Activated CD8-positive, alpha-beta T cell treated with anti-CD3 and anti-CD28 coated beads for 36 hours (primary cell): ENCODE measurements around the gene ZMIZ1. TPM values are rescaled to one million over a fixed set of nuclear protein-coding genes. Genes with fewer than 3 reads are reported as not detected.

Source experiments
- ATAC-seq: fragments of 200-7000 bp; cut with Tn5 transposase; one replicate; pipeline ENCODE4 v1.10.0; 2021; ENCODE audit warnings: mild to moderate bottlenecking, moderate library complexity
- CTCF ChIA-PET: fragments of 350-600 bp; sonication (Branson Sonifier 250); formaldehyde crosslinking; loops from one replicate; lab custom pipeline; 2021; ENCODE audit warnings: antibody characterized with exemption; lab: Charles Lee
- POLR2A ChIA-PET: fragments of 350-600 bp; sonication (Branson Sonifier 250); formaldehyde crosslinking; loops from one replicate; lab custom pipeline; 2021; ENCODE audit warnings: antibody characterized with exemption; lab: Charles Lee
- DNase-seq: peaks from one replicate; pipeline ENCODE4 v3.0.0-alpha.2; 2020
- H3K27ac Mint-ChIP-seq: one replicate; pipeline ENCODE4 v1.8.0; 2021; ENCODE audit warnings: mild to moderate bottlenecking, mixed read lengths
- H3K27me3 Mint-ChIP-seq: one replicate; pipeline ENCODE4 v1.8.0; 2021; ENCODE audit warnings: mixed read lengths
- H3K36me3 Mint-ChIP-seq: one replicate; pipeline ENCODE4 v1.8.0; 2021; ENCODE audit warnings: low read depth, mixed read lengths
- H3K4me1 Mint-ChIP-seq: one replicate; pipeline ENCODE4 v1.8.0; 2021; ENCODE audit warnings: low read depth, mixed read lengths
- H3K4me3 Mint-ChIP-seq: one replicate; pipeline ENCODE4 v1.8.0; 2021; ENCODE audit warnings: mild to moderate bottlenecking, moderate library complexity, mixed read lengths
- H3K9me3 Mint-ChIP-seq: one replicate; pipeline ENCODE4 v1.8.0; 2021; ENCODE audit warnings: mixed read lengths
- intact Hi-C: fragments of 100-400 bp; cut with micrococcal nuclease; formaldehyde crosslinking; loops from one replicate; pipeline ENCODE4 v1.10.0; 2022
- total RNA-seq, 2 experiments: library from RNA; stranded (reverse); gene quantifications; one replicate each; pipeline ENCODE4 v1.2.3, GENCODE V29; 2021
- TF ChIP-seq, protein P1 (sequence below): fragments of 200-600 bp; IDR thresholded peaks from one replicate; pipeline ENCODE4 v1.8.0; 2022; ENCODE audit warnings: antibody characterized with exemption, mild to moderate bottlenecking

ZMIZ1 gene
- total RNA-seq, 2 experiments from 2014 or later = 46.5 to 52.2 TPM

DNA sequence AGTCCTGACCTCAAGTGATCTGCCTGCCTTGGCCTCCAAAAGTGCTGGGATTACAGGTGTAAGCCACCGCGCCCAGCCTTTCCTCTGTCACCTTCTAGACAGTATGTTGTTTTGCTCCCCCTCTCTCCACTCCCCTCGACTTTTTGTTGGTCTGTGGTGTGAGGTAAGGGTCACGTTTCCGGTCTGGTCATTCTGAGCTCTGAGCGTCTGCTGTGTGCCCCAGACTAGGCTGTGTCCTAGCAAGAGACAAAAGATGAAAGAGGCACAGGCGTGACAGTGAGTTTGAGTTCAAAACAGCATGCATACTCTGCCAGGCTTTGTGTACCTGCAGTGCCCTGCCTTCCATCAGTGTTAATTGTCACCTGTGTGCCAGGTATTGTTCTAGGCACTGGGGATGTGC lies 191.1 kb downstream of the ZMIZ1 start:
- ChIA-PET POLR2A (no interaction called here), CTCF (no interaction called here)
- H3K4me3 Mint-ChIP-seq = no peak overlapping the region
- peaks cover 10% of the 10 kb centered on the region for H3K4me1 Mint-ChIP-seq
- TF ChIP-seq, protein P1, sequence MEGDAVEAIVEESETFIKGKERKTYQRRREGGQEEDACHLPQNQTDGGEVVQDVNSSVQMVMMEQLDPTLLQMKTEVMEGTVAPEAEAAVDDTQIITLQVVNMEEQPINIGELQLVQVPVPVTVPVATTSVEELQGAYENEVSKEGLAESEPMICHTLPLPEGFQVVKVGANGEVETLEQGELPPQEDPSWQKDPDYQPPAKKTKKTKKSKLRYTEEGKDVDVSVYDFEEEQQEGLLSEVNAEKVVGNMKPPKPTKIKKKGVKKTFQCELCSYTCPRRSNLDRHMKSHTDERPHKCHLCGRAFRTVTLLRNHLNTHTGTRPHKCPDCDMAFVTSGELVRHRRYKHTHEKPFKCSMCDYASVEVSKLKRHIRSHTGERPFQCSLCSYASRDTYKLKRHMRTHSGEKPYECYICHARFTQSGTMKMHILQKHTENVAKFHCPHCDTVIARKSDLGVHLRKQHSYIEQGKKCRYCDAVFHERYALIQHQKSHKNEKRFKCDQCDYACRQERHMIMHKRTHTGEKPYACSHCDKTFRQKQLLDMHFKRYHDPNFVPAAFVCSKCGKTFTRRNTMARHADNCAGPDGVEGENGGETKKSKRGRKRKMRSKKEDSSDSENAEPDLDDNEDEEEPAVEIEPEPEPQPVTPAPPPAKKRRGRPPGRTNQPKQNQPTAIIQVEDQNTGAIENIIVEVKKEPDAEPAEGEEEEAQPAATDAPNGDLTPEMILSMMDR = no peak
- no peaks in the 10 kb centered on the region for H3K27me3 Mint-ChIP-seq
- H3K9me3 Mint-ChIP-seq = no peaks in the 10 kb centered on the region
- DNase-seq = no peak
- no peak for ATAC-seq
- intact Hi-C loops = no loop called here
- H3K27ac Mint-ChIP-seq = no peak overlapping the region
- H3K36me3 Mint-ChIP-seq = no peaks in the 10 kb centered on the region

DNA sequence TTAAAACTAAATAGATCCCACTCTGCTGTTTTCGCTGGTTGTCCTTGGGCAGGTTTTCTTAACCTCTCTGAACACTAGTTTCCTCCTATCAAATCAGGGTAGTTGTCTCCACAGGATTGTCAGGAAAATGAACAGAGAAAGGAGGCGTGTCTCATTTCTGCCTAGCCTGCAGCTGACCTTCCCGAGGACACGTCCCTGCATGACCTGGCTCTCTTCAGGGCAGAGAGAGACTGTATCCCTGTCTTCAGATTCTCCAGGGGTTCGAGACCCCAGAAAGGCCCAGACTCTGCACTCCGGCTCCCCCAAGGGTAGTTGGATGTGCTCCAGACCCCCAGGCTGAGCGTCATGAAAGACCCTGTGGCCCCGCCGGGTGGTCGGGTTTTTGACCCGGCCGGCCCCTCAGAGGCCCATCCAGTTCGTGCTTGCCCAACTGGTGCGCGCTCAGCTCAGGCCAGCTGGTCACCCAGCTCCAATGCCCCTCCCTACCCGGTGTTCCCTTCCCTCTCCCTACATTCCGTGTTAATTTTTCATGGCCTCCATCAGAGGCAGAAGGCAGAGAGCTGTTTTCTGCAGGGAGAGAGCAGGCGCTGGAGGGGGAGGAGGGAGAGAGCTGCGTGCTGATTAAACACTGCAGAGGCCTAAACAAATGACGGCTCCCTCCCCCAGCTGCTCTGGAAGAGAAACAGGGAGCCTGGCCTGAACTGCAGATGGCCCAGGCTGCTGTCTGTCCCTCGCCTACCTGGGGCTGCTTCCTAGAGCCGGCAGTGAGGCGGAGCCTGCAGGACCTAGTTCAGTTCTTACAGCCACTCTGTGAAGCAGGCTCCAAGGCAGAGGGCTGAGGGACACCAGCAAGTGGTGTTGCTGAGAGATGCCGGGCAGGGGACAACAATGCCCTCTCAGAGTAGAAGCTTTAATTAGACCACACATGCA lies 192.3 kb downstream of the ZMIZ1 start:
- POLR2A ChIA-PET = interaction anchor here (0.6 to 1.8 kb wide), 4 partner anchors 11 to 114 kb away, joined by 3 to 5 read pairs (median 3); no protein-coding TSS in a partner anchor

DNA sequence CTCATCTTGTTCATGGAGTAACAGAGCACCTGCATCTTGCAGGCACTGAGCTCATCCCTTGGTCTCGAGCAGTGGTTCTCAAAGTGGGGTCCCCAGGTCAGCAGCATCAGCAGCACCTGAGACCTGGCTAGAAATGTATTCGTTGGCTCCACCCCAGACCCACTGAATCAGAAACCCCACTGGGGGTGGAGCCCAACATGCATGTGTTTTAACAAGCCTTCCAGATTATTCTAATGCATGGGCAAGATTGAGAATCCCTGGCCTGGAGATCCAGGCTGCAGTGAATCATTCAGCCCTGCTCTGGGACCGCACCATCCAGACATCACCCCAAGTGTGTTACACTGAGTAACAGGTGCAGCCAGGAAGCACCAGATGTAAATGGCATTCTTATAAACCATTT lies 193.4 kb downstream of the ZMIZ1 start:
- H3K27ac Mint-ChIP-seq = no peak overlapping the region
- ATAC-seq (no peak), DNase-seq (no peak)
- ChIA-PET CTCF (no interaction called here), POLR2A (interaction anchor here (1.8 kb wide), 1 partner anchor 12 kb away, joined by 5 read pairs; no protein-coding TSS in a partner anchor)
- intact Hi-C loops = no loop called here
- TF ChIP-seq, protein P1 = no peak
- H3K27me3 Mint-ChIP-seq = no peaks in the 10 kb centered on the region
- no peaks in the 10 kb centered on the region for H3K36me3 Mint-ChIP-seq
- H3K9me3 Mint-ChIP-seq = no peaks in the 10 kb centered on the region
- no peak overlapping the region for H3K4me3 Mint-ChIP-seq
- peaks cover 26% of the 10 kb centered on the region for H3K4me1 Mint-ChIP-seq

More for the DNA sequence above, 192.3 kb downstream of the ZMIZ1 start:
- DNase-seq (no peak), ATAC-seq (no peak)
- TF ChIP-seq, protein P1 = no peak
- CTCF ChIA-PET = no interaction called here
- Mint-ChIP-seq H3K9me3 (no peaks in the 10 kb centered on the region), H3K27me3 (no peaks in the 10 kb centered on the region), H3K4me3 (no peak overlapping the region), H3K4me1 (peaks cover 15% of the 10 kb centered on the region), H3K36me3 (no peaks in the 10 kb centered on the region), H3K27ac (no peak overlapping the region)
- intact Hi-C loops = no loop called here

DNA sequence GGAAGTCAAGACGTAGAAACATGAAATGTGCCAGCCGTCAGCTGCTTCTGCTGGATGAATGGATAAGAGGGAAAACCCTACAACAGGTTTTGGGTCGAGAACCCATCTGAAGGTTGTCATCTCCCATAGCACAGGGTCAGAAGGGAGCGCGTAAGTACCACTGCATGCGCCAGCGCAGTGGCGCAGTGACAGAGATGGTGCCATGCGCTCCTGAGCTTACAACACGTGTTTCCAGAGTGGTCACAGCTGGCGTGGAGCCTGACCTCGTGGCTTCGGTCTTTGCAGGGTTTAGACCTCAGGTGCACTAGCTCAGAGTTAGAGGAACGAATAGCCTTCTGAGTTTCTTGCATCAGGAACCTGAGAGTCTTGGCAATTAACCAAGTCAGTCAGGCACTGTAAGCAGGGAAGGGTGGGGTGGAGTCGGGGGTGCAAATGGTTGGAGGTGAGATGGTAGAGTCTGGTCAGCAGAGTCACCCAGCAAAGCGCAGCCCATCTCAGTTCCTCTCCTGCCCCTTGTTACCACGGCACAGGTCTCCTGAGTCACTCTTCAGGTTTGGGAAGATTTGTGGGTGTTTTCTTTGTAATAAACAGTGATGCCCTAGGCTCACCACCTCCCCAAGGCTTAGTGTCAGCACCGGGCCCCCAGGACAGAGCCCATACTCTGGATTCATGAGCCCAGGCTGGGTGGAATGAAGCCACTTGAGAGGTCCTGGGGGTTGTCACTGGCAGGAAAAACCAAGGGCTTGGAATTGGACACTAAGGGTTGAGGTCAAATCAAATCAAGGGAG lies 194.4 kb downstream of the ZMIZ1 start:
- Mint-ChIP-seq H3K9me3 (no peaks in the 10 kb centered on the region), H3K4me3 (no peak overlapping the region), H3K4me1 (peaks cover 30% of the 10 kb centered on the region), H3K27ac (no peak overlapping the region), H3K36me3 (no peaks in the 10 kb centered on the region), H3K27me3 (no peaks in the 10 kb centered on the region)
- TF ChIP-seq, protein P1 = no peak
- DNase-seq = no peak
- ATAC-seq = no peak
- POLR2A ChIA-PET = interaction anchor here (0.6 to 1.8 kb wide), 2 partner anchors 13 to 1226 kb away, joined by 3 to 5 read pairs; no protein-coding TSS in a partner anchor
- CTCF ChIA-PET = no interaction called here
- intact Hi-C loops = no loop called here
